MCF 10A (cell line): Measurements from ENCODE around the gene SEPTIN12. TPM values are rescaled to one million over a fixed set of nuclear protein-coding genes. Genes with fewer than 3 reads are reported as not detected.

Experiments used
- BruUV-seq: library from RNA; stranded (reverse); fragments of 400-500 nt; replicated peaks from 2 replicates; lab custom pipeline; 2021; lab: Mats Ljungman, UMichigan
- CTCF ChIA-PET: fragments of 300-600 bp; sonication (Branson Sonifier 250); formaldehyde crosslinking; extraction: SDS; loops from one replicate; lab custom pipeline; 2021; ENCODE audit warnings: antibody characterized with exemption, inconsistent platforms; lab: Yijun Ruan, JAX
- POLR2A ChIA-PET: fragments of 300-600, 350-650 bp; sonication (Branson Sonifier 250); formaldehyde crosslinking; extraction: SDS; loops from one replicate; lab custom pipeline; 2020; ENCODE audit warnings: antibody characterized with exemption, inconsistent platforms; lab: Yijun Ruan, JAX
- DNase-seq: peaks from one replicate; pipeline ENCODE4 v3.0.0-alpha.2; 2018; ENCODE audit not compliant: unreplicated experiment
- H3K27ac Mint-ChIP-seq: one replicate; pipeline ENCODE4 v1.8.0; 2022; ENCODE audit warnings: mild to moderate bottlenecking, low read depth, mixed read lengths; ENCODE audit not compliant: unreplicated experiment
- H3K27me3 Mint-ChIP-seq: one replicate; pipeline ENCODE4 v1.8.0; 2022; ENCODE audit warnings: mixed read lengths; ENCODE audit not compliant: insufficient read depth, unreplicated experiment
- H3K36me3 Mint-ChIP-seq: one replicate; pipeline ENCODE4 v1.8.0; 2022; ENCODE audit warnings: mild to moderate bottlenecking, moderate library complexity, mixed read lengths; ENCODE audit not compliant: insufficient read depth, unreplicated experiment
- H3K4me1 Mint-ChIP-seq: one replicate; pipeline ENCODE4 v1.8.0; 2022; ENCODE audit warnings: mixed read lengths; ENCODE audit not compliant: insufficient read depth, unreplicated experiment
- H3K4me3 Mint-ChIP-seq: one replicate; pipeline ENCODE4 v1.8.0; 2022; ENCODE audit warnings: mild to moderate bottlenecking, moderate library complexity, mixed read lengths; ENCODE audit not compliant: unreplicated experiment
- H3K9me3 Mint-ChIP-seq: one replicate; pipeline ENCODE4 v1.8.0; 2022; ENCODE audit warnings: mixed read lengths; ENCODE audit not compliant: unreplicated experiment
- intact Hi-C: fragments of 100-400 bp; cut with micrococcal nuclease; formaldehyde crosslinking; loops from 2 replicates; pipeline ENCODE4 v1.14.1; 2022
- total RNA-seq: library from RNA; stranded (reverse); gene quantifications from 2 replicates; pipeline ENCODE4 v1.2.3, GENCODE V29; 2022
- TF ChIP-seq, protein P1 (sequence below): fragments of 200-600 bp; IDR thresholded peaks from one replicate; pipeline ENCODE4 v1.8.0; 2022; ENCODE audit warnings: antibody characterized with exemption, mild to moderate bottlenecking; ENCODE audit not compliant: unreplicated experiment

Gene SEPTIN12
- total RNA-seq, 1 experiment from 2014 or later, result not detected

DNA sequence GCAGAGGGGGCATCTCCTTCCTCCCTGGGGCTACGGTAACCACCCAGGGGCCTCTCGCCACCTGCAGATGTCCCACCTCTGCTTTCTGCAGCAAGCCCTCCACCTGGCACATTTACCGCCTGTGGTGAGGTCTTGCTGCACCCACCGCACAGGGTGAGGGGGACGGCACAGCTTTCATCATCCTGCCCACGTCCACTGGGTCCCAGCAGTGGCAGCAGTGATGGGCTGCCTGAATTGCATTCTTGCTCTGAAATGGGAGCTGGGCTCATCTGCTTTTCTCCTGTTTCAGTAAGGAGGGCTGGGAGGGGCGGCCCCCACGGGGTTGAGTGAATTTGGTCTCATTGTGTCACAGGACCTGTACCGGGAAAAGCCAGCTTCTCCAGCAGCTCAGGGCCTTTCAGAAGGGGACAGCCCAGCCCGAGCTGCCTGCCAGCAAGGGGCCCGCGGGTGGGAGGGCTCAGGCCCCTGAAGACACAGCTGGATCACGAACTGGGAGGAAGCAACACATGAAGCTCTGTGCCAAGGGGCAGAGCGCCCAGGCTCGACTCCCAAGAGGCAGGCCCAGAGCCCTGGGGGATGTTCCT is 41.1 kb downstream of the SEPTIN12 start:
- H3K4me1 Mint-ChIP-seq, result no peaks in the 10 kb centered on the region
- H3K9me3 Mint-ChIP-seq, result no peaks in the 10 kb centered on the region
- no peaks in the 10 kb centered on the region for H3K27me3 Mint-ChIP-seq
- intact Hi-C loops, result no loop called here
- H3K36me3 Mint-ChIP-seq, result peaks cover 27% of the 10 kb centered on the region
- ChIA-PET POLR2A (interaction anchor here (0.6 to 4.0 kb wide), 4 partner anchors 13 to 283 kb away, joined by 3 to 12 read pairs (median 4); partner anchors contain the start of genes ANKS3, DNAAF8 and ZNF500), CTCF (interaction anchor here (0.5 to 1.7 kb wide), 3 partner anchors 9 to 209 kb away, joined by 4 to 5 read pairs (median 4); no protein-coding TSS in a partner anchor)
- no peak overlapping the region for H3K4me3 Mint-ChIP-seq
- no peak overlapping the region for H3K27ac Mint-ChIP-seq
- BruUV-seq, result no TSS peak
- TF ChIP-seq, protein P1, sequence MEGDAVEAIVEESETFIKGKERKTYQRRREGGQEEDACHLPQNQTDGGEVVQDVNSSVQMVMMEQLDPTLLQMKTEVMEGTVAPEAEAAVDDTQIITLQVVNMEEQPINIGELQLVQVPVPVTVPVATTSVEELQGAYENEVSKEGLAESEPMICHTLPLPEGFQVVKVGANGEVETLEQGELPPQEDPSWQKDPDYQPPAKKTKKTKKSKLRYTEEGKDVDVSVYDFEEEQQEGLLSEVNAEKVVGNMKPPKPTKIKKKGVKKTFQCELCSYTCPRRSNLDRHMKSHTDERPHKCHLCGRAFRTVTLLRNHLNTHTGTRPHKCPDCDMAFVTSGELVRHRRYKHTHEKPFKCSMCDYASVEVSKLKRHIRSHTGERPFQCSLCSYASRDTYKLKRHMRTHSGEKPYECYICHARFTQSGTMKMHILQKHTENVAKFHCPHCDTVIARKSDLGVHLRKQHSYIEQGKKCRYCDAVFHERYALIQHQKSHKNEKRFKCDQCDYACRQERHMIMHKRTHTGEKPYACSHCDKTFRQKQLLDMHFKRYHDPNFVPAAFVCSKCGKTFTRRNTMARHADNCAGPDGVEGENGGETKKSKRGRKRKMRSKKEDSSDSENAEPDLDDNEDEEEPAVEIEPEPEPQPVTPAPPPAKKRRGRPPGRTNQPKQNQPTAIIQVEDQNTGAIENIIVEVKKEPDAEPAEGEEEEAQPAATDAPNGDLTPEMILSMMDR, result no peak
- DNase-seq, result no peak

DNA sequence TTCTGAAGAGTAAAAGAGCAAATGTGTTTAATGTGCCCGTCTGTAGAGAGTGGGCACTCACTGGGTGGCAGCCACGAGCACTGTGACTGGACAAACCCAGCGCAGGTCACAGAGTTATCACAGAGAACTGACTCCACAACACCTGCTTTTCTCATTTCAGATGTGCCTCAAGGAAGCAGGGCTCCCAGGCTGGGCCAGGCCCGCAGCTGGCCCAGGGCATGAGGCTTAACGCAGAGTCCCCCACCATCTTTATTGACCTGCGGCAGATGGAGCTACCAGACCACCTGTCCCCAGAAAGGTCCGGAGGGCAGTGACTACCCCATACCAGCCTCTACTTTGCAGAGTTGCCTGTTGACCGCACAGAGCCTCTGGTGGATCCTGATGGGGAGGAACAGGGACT is 41.9 kb downstream of the SEPTIN12 start:
- ChIA-PET POLR2A (interaction anchor here (0.6 to 4.0 kb wide), 3 partner anchors 12 to 282 kb away, joined by 3 to 12 read pairs (median 5); partner anchors contain the start of genes ANKS3, DNAAF8 and ZNF500), CTCF (interaction anchor here (0.5 to 0.8 kb wide), 2 partner anchors 14 to 129 kb away, joined by 3 to 4 read pairs; no protein-coding TSS in a partner anchor)
- Mint-ChIP-seq H3K27ac (no peak overlapping the region), H3K27me3 (no peaks in the 10 kb centered on the region), H3K4me1 (no peaks in the 10 kb centered on the region), H3K9me3 (no peaks in the 10 kb centered on the region), H3K4me3 (no peak overlapping the region), H3K36me3 (peaks cover 20% of the 10 kb centered on the region)
- DNase-seq, result no peak
- TF ChIP-seq, protein P1, result no peak
- intact Hi-C loops, result no loop called here
- BruUV-seq, result no TSS peak

GRCh38 chr16:4745274-4745569 is 42.9 kb downstream of the SEPTIN12 start:
- Mint-ChIP-seq H3K9me3 (no peaks in the 10 kb centered on the region), H3K27me3 (no peaks in the 10 kb centered on the region), H3K4me3 (no peak overlapping the region), H3K4me1 (no peaks in the 10 kb centered on the region), H3K27ac (no peak overlapping the region), H3K36me3 (peaks cover 11% of the 10 kb centered on the region)
- BruUV-seq, result no TSS peak
- no peak for DNase-seq
- intact Hi-C loops, result no loop called here
- ChIA-PET POLR2A (interaction anchor here (1.8 kb wide), 1 partner anchor 11 kb away, joined by 4 read pairs; the partner anchor contains the start of genes ANKS3 and DNAAF8), CTCF (no interaction called here)
- TF ChIP-seq, protein P1, result no peak

GRCh38 chr16:4744555-4745273 is 43.4 kb downstream of the SEPTIN12 start:
- TF ChIP-seq, protein P1, result no peak
- H3K36me3 Mint-ChIP-seq, result peaks cover 9% of the 10 kb centered on the region
- no peak for DNase-seq
- BruUV-seq, result no TSS peak
- no peaks in the 10 kb centered on the region for H3K27me3 Mint-ChIP-seq
- H3K9me3 Mint-ChIP-seq, result no peaks in the 10 kb centered on the region
- H3K4me1 Mint-ChIP-seq, result no peaks in the 10 kb centered on the region
- ChIA-PET CTCF (no interaction called here), POLR2A (interaction anchor here (1.8 kb wide), 1 partner anchor 10 kb away, joined by 4 read pairs; the partner anchor contains the start of genes ANKS3 and DNAAF8)
- H3K4me3 Mint-ChIP-seq, result no peak overlapping the region
- no peak overlapping the region for H3K27ac Mint-ChIP-seq
- intact Hi-C loops, result no loop called here
